Prostate gland (tissue), 2 donors: ENCODE measurements around the gene ZNF334.

Experiments used
- POLR2A ChIP-seq: fragments of 450-650 bp; IDR thresholded peaks from one replicate; pipeline ENCODE4 v1.6.1; 2016; ENCODE audit warnings: antibody characterized with exemption, mild to moderate bottlenecking
- POLR2AphosphoS5 ChIP-seq: sonication (generic); formaldehyde crosslinking; IDR thresholded peaks from one replicate; pipeline ENCODE4 v1.6.1; 2017; ENCODE audit warnings: antibody characterized with exemption
- TF ChIP-seq, protein P1 (sequence below), 4 experiments: fragments of 200-600 bp in 2 of 4; fragments of 450-650 bp in 2 of 4; sonication (generic) in 2 of 4; IDR thresholded peaks; 1 replicate in 3 of 4; 2 replicates in 1 of 4; pipeline ENCODE4 v1.5.1; 2016 to 2019; ENCODE audit warnings: antibody characterized with exemption in 4 of 4, mild to moderate bottlenecking in 2 of 4, moderate library complexity in 2 of 4

DNA sequence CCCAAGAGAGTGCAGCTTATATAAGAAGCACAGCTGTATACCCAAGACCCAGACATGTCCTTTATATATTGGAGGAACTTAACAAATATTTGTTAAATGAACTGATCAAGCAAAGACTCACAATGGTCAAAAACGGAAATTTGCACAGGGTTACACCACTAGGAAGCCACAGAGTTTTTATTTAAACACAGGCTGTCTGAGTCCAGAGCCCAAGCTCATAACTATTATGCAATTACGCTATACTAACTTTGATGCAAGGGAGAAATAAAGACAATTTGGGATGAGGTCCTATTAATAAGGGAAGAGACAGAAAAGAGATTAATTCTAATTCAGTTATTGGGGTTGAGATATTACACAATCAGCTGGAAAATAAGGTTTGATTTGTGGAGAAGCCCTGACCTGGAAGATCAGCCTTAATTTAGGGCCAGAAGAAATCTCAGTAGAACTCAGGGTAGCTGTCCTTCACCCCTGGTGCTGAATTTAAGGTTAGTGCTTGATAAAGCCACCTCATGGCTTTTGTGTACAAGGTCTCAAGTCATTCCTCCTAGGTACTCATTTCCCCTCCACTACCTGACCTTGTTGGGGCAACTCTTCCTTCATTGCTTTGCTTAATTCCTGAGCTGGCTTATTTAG lies 10.5 kb upstream of the ZNF334 start:
- TF ChIP-seq, protein P1, sequence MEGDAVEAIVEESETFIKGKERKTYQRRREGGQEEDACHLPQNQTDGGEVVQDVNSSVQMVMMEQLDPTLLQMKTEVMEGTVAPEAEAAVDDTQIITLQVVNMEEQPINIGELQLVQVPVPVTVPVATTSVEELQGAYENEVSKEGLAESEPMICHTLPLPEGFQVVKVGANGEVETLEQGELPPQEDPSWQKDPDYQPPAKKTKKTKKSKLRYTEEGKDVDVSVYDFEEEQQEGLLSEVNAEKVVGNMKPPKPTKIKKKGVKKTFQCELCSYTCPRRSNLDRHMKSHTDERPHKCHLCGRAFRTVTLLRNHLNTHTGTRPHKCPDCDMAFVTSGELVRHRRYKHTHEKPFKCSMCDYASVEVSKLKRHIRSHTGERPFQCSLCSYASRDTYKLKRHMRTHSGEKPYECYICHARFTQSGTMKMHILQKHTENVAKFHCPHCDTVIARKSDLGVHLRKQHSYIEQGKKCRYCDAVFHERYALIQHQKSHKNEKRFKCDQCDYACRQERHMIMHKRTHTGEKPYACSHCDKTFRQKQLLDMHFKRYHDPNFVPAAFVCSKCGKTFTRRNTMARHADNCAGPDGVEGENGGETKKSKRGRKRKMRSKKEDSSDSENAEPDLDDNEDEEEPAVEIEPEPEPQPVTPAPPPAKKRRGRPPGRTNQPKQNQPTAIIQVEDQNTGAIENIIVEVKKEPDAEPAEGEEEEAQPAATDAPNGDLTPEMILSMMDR (IDR thresholded peaks at IDR 0.05), result no peak
- TF ChIP-seq POLR2AphosphoS5, result no peak
- no peak for TF ChIP-seq POLR2A
